Measurements from ENCODE around the gene DLG5.

DNA sequence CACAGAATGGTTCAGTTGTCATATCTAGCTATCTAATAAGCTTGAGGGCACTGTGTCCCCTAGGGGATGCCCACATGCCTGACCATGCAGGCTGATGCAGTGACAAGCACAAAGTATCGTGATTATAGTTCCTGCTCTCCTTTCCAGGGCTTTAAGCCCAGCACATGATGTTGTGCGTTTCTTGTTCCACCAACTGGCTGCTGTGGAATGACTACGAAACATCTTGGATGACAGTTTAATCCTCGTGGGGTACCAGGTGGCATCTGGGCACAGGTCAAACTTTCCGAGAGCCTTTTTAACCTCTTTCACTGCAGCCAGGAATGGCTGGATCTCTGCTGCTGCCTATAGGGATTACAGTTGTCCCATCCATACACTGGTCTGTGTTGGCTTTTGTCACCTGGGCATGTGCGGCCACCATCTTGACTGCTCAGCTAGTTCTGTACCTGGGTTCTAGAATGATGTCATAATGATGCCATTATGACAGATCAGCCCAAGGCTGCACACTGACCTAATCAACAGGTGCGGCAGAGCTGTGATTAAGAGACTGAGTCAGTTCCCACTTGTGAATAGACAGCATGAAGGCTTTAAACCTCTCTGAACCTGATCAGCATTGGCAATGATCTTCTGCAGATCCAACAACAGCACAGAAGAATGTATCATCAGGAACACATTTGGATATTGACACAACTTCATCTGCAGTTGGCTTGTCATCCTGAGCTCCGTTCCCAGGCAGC is 144.1 kb downstream of the DLG5 start:
- TF ChIP-seq EZH2phosphoT487 (IDR thresholded peaks at IDR 0.05) = no peak
- TF ChIP-seq, protein P1, sequence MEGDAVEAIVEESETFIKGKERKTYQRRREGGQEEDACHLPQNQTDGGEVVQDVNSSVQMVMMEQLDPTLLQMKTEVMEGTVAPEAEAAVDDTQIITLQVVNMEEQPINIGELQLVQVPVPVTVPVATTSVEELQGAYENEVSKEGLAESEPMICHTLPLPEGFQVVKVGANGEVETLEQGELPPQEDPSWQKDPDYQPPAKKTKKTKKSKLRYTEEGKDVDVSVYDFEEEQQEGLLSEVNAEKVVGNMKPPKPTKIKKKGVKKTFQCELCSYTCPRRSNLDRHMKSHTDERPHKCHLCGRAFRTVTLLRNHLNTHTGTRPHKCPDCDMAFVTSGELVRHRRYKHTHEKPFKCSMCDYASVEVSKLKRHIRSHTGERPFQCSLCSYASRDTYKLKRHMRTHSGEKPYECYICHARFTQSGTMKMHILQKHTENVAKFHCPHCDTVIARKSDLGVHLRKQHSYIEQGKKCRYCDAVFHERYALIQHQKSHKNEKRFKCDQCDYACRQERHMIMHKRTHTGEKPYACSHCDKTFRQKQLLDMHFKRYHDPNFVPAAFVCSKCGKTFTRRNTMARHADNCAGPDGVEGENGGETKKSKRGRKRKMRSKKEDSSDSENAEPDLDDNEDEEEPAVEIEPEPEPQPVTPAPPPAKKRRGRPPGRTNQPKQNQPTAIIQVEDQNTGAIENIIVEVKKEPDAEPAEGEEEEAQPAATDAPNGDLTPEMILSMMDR (IDR thresholded peaks at IDR 0.05) = no peak
- TF ChIP-seq EZH2 (IDR thresholded peaks at IDR 0.05) = no peak
